ENCODE data around the gene CUL4B. TPM values are rescaled to one million over a fixed set of nuclear protein-coding genes. Genes with fewer than 3 reads are reported as not detected.
"Not testable (repeated sequence)": the region's sequence is repeated elsewhere in the genome, so short reads cannot be mapped to it uniquely, and the experiment has no call there.

CUL4B gene
- polyA plus RNA-seq, 4 donors, result 10.8 to 31.8 (median 13.4) TPM

- Histone ChIP-seq H3K27ac (ENCODE audit: low read depth in 1 of 3, low read length in 2 of 3) (no peak overlapping the region), H3K4me3 (ENCODE audit: low read depth in 1 of 3, low read length in 3 of 3) (no peak overlapping the region), H3K4me1 (ENCODE audit: control insufficient read depth in 3 of 3, insufficient read depth in 2 of 3, low read depth in 1 of 3, low read length in 2 of 3) (no peaks in the 10 kb centered on the region), H3K9me3 (ENCODE audit: control insufficient read depth in 2 of 2, insufficient read depth in 1 of 2, low read depth in 1 of 2, low read length in 1 of 2) (no peaks in the 10 kb centered on the region), H3K36me3 (ENCODE audit: control insufficient read depth in 3 of 3, insufficient read depth in 2 of 3, low read depth in 1 of 3, low read length in 3 of 3) (no peaks in the 10 kb centered on the region), H3K27me3 (ENCODE audit: control insufficient read depth in 3 of 3, insufficient read depth in 3 of 3, low read length in 3 of 3) (no peaks in the 10 kb centered on the region)
- DNase-seq, result no peak
- WGBS, 3 donors, result 68 to 87% (median 79%) methylated on average over 2 of the region's 2 CpGs
- FAIRE-seq, result no peak
Measured at GRCh38 chrX:120476714-120477113, 84.0 kb downstream of the CUL4B start.

- DNase-seq (peak; percentile 5 to 11), FAIRE-seq (peak; percentile 93)
- H3K4me1 ChIP-seq (ENCODE audit: control insufficient read depth in 3 of 3, insufficient read depth in 2 of 3, low read depth in 1 of 3, low read length in 2 of 3); H3K36me3 ChIP-seq (ENCODE audit: control insufficient read depth in 3 of 3, insufficient read depth in 2 of 3, low read depth in 1 of 3, low read length in 3 of 3); H3K27me3 ChIP-seq (ENCODE audit: control insufficient read depth in 3 of 3, insufficient read depth in 3 of 3, low read length in 3 of 3); H3K27ac ChIP-seq (ENCODE audit: low read depth in 1 of 3, low read length in 2 of 3); H3K9me3 ChIP-seq (ENCODE audit: control insufficient read depth in 2 of 2, insufficient read depth in 1 of 2, low read depth in 1 of 2, low read length in 1 of 2); H3K4me3 ChIP-seq (ENCODE audit: low read depth in 1 of 3, low read length in 3 of 3): not testable (repeated sequence)
- WGBS, 3 donors, result 0 to 17% (median 0%) methylated on average over 1 of the region's 1 CpG
Measured at GRCh38 chrX:120475447-120475846, 85.3 kb downstream of the CUL4B start.

Other genes starting within 250 kb of the CUL4B start
- 1 to 10 TPM in 1 of 4 donors, under 1 TPM in 2, not detected in 1; 0.22 to 1.7 (median 0.27) TPM for gene TMEM255A, start 249.5 kb downstream of the CUL4B start, polyA plus RNA-seq
- under 1 TPM in 1 of 4 donors, not detected in 3; 0.66 TPM for gene ATP1B4, start 198.9 kb downstream of the CUL4B start, polyA plus RNA-seq
- gene LAMP2, start 91.7 kb downstream of the CUL4B start, polyA plus RNA-seq, result 100 to 1,000 TPM in 1 of 4 donors, 10 to 100 TPM in 3; 16.5 to 167 (median 34.5) TPM
- 10 to 100 TPM; 49.1 to 68.9 (median 63.7) TPM for gene MCTS1, start 43.1 kb upstream of the CUL4B start, polyA plus RNA-seq
- gene C1GALT1C1, start 69.1 kb upstream of the CUL4B start, polyA plus RNA-seq, result 10 to 100 TPM in 2 of 4 donors, 1 to 10 TPM in 2; 7.4 to 33.9 (median 18.9) TPM

Measured in small intestine (tissue), 7 donors.